Hematopoietic multipotent progenitor cell treated with erythropoietin and hydrocortisone succinate and interleukin-3 and kit ligand, for 15 days (in vitro differentiated cells): ENCODE results near the gene HOXA7.

Experiments
- DNase-seq: peaks from one replicate; pipeline ENCODE4 v3.0.0-alpha.2; 2015; ENCODE audit warnings: low spot score

The HOXA7 gene

DNA sequence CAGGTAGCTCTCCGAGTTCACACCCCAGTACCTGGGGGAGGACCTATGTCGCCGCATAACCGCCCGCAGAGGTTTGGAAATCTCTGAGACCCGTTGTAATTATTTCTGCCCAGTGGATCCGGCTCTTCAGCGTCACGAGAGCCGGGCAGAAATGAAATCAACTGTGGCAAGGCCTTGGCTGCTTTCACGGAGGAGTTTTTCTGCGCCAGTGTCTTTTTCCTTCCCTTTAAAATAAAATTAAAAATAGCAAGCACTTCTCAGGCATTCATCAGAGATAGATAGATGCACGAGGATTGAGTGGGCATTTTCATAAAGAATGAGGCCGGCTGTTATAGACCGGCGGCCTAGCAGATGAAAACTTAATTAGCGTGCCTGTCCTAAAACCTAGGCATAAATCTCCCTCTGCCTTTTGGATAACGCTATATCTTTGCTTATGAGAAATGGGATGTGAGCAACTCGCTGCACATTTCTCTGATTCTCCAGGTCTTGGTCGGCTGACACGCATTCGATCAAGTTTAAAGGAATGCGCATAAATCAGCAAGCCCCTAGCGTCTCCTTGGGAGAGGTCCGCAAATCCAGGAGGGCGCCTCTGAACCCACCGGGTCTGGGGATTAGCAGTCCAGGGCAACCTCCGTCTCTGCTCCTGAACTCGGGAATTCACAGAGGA is 37.0 kb upstream of the HOXA7 start:
- no peak for DNase-seq

DNA sequence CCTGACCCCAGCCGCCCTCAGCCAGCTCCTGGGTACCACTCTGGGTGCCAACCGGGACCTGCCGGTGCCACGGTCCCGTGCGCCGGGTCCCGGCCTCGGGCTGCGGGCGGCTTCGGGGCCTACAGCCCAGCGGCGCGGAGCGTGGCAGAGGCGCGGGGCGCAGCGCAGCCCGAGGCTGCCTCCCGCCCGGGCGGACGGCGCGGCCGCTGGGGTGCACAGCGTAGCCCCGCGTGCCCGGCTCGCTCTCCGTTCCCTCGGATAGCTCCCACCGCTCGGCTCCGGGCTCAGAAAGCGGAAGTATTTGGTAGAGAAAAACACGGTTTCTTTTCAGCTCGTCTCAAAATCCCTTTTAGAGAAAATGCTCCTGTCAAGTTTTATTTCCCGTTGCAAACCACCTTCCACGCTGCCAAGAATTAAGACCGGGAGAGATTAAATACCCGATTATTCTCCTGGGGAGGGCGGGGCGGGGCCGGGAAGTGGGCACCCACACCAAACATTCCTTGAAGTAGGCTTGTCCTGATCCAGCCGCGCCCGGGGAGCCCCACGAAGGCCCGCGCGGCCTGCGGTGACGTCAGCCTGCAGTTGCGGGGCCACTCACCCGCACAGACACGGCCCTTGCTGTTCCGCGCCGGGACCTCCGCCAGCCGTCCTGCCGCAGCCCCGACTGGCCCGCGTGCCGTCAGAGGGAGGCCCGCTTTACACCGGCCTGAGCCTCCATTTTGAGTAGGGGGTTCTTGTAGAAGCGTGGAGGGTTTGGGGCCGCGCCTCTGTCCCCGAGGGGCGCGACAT is 36.3 kb upstream of the HOXA7 start:
- DNase-seq, result no peak

DNA sequence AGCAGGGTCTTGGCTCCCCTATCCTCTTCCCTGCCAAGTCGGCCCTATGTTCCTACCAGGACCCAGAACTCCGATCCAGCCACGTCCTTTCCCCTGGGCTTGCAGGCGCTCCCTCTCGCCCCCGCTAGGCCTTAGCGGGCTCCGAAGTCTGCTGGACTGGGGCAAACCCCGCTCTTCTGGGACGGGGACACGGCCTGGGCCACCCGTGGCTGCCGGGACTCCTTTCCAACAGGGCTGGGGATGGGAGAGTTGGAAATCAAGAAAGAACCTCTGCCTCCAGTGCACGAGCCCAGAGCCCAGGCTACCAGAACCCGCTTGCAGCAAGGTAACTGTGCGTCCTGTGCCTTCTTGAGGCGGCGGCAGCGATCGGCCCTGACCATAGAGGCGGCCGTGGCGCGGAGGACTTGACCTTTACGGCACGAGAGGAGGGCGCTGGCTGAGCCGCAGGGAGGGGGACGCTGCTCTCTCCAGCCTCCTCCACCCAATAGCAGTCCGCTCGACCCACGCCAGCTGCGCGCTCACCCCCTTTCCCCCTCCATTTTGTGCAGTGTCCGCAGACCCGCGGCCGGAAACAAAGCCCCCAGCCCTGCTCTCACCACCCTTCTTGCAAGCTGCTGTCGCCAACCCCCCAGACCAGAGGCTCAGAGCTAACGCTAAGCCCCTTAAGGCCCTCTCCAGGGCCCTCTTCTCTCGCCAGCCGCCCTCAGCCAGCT is 35.5 kb upstream of the HOXA7 start:
- no peak for DNase-seq

DNA sequence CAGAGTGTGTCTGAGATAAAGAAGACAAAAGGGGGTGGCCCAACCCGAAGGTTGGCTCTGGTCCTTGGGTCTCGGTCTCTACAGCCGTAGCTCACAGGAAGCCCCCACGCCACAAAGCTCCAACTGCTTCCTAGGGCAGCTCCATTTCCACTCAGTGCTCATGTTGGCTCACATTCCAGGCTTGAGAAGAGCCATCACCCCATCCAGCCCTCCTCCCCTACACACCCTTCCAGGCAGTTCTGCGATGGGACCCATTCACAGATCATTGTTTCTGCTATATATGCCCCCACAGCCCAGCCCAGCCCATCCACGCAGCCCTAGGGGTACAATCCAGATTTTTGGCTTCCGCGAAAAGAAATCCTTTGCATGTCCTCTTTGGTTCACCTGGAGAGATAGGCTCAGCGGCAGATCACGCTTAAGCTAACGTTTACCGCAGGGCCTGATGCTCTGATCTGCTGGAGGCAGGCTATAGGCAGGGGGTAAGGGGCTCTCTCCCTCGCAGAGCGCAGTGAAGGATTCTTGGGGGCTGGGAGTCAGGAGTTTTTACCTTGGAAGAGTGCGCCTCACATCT is 34.8 kb upstream of the HOXA7 start:
- DNase-seq, result no peak

DNA sequence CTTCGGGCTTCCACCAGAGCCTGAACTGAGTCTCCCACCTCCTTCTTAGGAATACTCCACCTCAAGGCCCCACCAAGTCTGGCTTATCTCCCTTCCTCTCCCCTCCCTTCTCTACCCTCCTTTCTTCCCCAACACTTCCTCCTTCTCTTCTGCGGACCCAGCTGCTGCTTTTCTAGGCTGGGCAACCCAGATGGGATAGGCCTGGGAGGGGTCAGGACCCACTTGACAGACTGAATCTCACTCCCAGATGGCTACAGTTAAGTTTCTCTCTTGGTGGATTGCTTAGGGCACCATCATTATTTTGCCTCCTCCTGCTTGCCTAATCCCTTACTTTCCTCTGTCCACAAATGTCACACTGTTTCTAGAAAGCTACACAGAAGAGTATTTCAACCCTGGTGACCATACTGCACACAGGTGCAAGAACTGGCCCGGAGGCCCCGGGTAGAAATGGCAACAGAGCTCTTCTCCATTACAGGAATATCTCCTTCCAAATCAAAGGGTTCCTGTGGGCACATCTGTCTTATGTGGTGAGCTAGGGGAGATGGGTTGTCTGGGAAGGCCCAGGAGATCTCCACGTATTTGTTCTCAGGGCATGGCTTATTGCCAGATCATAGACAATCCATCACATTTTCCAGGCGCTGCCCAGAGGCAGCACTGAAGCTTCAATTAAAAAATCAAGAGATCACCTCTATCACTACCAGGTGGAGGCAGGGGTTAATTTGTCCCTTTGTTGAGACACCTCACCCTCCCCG is 33.7 kb upstream of the HOXA7 start:
- DNase-seq, result no peak

DNA sequence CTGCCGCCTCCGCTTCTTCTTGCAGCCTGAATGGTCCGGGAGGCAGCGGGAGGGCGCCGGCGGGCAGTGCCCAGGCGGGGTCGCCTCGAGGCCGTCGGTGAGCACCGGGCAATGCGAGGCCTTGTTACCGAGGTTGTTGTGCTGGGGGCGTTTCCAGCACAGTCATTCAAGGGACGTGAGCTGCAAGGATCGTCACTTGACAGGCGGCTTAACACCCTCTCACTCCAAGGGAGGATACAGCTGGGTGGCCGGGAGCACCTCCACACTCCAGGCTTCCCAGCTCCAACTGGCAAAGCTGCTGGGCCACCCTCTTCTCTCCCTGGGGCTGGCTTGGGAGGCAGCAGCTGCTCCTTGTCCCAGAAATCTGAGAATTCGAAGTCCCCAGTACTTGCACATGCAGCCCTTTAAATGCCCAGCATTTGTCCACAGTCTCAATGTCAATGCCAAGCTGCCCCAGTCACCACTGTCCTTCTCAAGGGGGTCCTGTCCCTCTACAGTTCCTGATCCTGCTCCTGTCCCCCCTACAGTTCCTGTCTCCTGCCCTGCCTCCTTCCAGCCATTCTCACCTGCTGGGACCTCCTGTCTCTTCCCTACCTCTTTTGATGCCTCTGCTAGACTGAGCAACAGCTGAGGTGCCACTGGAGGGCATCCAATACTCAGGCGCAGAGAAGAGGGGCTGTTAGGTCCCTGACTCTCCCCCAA is 33.0 kb upstream of the HOXA7 start:
- no peak for DNase-seq

DNA sequence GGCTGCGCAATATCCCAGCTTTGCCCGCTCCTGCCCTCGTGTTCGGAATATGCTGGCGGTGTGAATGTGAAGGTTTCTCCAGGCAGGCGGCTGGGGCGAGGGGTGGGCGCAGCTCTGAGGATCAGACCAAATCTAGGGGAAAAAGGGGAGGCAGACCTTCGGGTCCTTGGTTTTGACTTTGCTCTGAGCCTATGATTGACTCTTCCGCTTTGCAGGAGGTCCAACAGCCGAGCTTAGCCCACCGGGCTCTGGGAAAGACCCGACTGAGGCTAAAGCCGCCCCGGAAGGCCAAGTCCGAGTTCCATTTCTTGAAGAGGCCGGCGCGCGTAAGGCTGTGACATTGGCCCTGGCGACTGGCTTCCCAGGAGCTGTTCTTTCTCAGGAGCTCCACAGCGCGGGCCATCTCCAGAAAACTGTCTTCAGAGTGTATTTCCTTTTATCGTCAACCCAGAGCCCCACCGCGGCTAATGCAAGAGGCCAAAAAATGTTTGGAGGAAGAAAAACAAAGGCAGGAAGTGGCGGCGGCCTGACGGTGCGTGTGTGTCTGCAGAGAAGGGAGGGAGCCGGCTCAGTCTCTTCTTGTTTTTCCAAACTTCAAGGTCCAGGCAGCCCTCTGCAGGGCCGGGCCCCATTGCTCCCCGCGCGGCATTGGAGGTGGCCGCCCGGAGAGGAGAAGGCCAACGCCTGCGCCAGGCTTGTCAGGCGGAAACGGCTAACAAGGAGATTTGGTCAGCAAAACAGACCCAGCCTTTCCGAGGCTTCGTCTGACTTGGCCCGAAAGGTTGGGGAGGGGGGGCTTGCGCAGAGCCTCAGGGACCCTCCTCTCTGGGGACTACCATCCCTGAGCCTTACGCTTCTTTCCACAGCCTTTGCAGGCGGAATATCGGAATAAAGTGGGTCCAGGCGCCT is 32.2 kb upstream of the HOXA7 start:
- no peak for DNase-seq

DNA sequence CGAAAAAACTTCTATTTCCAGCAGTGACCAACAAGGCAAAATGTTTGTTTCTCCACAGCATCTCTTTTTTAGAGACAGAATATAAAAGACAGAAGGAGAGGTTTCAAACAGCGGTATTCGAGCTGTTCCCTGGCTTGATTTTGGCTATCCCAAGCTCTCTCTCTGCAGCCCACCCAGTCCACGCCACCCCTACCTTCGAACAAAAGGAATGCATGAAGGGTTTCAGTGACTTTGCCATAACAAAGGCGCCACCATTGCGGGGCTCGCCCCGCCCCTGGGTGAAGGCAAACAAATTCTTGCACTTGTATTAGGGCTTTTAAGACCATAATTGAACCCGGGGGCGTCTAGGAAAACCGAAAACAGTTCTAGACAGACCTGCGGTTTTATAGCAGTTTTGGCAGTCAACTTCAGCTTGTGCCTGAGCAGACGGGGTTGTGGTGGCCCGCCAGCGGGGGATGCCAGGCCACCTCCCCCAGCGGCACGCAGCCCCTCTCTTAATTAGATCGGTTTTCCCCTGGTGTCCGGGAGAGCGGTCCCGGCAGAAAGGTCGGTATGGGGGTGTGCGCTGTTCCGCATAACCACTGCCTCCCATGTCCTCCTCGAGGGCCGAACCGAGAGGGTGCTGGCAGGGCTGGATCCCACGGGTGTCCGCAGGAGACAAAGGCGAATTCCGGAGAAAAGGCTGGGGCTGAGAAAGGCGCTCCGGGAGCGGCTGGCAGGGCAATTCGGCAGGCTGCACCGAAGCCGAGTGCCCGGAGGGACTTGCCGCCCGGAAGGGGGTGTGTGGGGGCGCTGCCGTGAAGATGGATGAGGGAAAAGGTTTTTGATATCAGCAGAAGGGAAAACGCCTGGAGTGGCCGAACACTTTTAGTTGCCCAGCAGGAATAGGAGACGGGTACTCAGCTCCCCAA is 31.3 kb upstream of the HOXA7 start:
- no peak for DNase-seq

DNA sequence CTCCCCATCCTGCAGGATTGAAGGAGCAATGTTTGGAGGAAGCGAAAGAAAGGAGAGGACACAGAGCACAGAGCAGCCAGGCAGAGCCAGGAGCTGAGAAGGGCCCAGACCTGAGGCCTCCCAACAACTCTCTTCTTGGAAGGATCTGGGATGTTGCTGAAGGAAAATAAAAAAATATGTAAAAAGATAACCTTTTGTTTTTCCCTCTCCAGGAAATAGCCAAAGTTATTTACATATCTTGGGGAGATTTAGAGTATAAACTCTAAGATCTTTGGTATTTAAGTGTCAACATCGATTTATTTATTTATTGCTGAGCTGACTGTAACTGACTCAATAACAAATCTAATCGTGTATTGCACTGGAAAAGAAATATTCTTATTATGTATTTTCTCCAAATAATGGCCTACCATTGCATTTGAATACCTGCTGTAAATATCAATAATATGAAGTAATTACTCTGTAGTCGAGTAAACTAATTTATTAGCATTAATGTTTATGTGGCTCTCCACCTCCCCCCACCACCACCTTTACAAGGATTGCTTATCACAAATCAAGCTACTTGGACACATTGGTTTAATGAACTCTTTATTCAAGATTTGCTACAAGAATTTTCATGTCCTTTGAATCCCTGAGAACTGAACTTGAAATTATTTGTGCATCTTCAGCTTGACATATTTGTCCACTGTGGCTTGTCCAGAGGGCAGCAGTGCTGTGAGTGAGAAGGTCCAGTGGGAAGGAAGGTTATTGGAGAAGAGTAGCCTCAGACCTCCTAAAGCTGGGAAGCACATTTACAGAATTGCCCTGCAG is 30.4 kb upstream of the HOXA7 start:
- DNase-seq, result no peak

DNA sequence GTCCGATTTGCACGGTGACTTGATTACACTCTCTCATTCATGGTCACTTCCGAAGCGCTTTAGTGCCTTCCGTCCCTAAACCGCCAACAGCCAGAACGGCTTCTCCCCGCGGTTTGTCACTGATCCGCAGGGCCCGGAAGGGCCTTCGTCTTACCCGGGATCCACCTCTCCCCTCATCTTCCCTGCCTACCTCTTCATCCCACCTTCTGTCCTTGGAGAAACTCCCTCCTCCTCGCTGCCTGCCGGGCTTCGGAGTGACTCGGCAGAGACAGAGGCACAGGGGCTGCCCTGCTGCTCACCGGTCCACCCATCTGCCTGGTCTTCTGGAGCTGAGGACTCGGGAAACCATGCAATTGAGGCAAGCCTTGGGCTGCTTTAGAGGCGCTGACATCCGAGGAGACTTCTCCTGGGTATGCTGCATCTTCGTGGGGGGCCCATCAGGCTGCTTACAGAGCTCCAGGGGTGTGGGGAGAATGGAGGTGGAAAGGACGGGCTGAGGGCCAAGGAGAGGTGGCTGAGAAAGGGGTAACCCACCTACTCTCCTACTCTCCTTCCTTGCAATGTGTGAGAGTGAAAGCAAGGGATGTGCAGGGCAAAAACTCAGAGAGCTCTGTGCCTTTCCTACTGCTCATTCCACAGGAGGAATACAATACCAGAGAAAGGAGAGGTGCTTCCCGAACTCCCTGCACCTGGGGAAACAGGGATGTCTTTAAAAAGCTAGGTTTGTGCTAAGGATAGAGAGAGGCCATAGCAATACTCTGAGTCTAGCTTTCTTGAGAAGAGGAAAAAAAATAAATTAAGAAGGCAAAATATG is 29.6 kb upstream of the HOXA7 start:
- DNase-seq, result no peak

DNA sequence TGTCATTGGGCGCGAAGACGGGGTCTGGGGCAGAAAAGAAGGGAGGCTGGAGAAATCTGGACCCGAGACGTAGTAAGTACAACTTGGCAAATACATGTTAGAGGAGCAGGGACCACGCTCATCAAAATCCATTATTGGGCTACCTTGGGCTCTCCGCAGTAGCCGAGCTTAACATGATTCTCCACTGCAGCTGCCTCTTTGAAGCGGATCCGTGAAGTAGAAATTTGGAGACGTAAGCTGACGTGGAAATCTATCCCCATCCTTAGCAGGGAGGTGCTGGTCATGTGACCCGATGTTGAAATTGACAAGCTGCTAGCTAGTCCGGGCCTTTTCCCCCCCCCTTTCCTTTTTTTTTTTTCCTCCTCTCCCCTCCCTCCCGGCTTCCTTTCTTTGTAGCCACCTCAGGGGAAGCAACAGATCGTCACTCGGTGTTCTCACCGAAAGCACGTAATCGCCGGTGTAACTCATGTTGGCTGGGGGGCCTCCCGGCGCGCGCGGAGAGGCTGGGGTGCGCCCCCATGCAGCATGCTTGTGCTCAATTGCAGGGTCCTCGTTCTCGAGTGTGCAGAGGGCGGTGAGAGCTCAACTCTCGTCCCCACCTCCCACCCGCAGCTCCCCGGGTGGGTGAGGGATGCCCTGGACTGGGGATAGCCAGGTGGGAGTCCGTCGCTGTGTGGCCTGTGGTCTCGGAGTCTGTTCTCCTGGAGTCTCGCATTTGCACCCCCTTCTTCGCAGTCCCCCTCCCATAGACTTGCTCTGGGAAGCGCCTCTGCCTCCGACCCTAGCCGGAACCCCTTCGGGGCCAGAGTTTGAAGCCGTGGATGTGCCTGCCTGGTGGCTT is 28.8 kb upstream of the HOXA7 start, which contains the start of gene HOXA11:
TSS of gene HOXA11 (minus strand) at position 220 of the 841 bp plus-strand sequence. CDS start at position 132, 88 bp downstream.
- DNase-seq, result no peak

DNA sequence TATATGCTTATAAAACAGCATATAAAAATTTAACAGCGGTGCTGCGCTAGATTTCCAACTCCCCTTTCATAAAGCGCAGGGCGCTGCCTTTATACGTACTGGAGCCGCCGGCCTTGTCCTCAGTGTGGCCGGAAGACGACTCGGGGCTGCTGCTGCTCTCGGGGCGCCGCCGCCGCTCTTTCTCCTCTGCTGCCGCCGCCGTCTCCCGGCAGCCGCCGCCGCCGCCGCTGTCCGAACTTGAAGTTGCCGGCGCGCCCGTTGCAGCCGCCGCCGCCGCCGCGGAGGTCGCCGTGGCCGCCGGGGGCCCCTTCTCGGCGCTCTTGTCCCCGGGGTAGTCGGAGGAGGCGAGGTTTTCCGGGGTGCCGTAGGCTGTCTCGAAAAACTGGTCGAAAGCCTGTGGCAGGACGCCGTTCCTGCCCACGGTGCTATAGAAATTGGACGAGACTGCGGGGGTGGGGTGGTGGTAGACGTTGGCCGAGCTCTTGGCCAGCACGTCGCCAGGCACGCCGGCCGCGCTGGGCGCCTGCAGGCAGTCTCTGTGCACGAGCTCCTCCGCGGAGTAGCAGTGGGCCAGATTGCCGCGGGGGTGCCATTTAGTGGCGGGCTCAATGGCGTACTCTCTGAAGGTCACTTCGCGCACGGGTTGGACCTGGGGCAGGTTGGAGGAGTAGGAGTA is 28.0 kb upstream of the HOXA7 start:
- no peak for DNase-seq

DNA sequence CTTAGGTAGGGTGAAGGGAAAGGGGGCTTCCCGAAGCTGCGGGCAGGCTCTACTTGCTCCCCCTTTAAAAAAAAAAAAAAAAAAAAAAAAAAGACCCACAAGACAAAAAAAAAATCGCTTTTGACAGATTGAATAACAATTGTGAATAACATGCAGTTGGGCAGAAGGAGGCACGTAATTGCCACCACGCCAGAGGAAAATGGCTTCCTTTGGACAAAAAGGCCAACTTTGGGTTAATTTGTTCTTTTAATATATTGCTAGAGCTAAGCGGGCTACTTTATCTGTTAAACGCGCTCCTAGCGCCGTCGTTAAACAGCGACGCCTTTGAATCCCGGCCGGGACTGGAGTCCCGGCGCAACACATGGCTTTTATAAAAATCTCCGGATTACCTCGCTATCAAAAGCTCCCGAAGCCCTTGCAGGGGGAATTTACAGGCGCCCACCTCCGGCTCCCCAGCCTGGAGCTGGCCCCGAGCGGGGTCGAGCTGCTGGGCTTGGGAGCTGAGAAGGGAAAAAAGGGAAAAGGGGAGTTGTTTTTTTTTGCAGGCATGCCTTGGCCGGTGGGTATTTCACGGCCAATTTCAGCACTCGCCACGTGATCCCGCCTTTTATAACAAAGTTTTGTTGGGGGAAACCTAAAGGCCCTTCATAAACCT is 27.3 kb upstream of the HOXA7 start:
- no peak for DNase-seq

DNA sequence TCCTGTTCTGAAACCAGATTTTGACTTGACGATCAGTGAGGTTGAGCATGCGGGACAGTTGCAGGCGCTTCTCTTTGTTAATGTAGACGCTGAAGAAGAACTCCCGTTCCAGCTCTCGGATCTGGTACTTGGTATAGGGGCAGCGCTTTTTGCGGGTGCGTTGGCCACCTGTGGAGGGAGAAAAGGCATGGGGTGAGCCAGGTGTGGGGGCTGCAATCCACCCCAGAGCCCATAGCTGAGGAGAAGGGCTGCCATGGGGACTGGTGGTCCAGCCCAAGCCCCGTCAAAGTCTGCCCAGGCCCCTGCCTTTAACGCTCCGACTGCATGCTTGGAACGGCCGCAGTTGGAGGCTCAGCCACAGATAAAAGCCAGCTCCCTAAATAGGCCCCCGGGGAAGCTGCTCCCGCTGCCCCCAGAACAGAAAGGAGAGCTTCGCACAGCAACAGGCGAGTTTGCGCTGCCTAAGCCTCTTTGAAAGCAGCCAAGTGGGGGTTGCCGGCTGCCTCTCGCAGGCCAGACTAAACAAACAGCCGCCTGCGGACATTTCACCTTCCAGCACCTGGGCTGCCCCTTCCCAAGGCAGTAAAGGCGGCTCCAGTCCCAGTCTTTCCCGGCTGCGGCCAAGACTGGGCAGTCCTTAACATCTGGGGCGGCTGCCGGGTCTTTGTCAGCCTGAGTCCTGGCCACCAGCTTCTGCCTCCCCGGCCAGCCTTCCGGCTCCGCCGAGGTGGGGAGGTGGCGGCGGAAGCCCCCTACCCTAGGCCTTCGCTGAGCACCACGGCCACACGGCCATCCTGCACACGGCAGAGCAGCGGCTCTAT is 26.6 kb upstream of the HOXA7 start:
- DNase-seq, result no peak
